ENCODE results near the gene DEPDC5. TPM values are rescaled to one million over a fixed set of nuclear protein-coding genes. Genes with fewer than 3 reads are reported as not detected.
A peak's percentile ranks its signal among the peaks of the same experiment; 100 is the strongest.

The DEPDC5 gene
- total RNA-seq, 1 donor from 2014 or later, result 37.1 TPM

- Histone ChIP-seq H4K20me1 (ENCODE audit: low read depth) (no peaks in the 10 kb centered on the region), H3K36me3 (no peaks in the 10 kb centered on the region), H3K9ac (no peak overlapping the region), H3K27me3 (no peaks in the 10 kb centered on the region), H3K79me2 (ENCODE audit: low read depth) (no peaks in the 10 kb centered on the region), H3K4me2 (peak overlapping the region; percentile 20), H3K9me3 (ENCODE audit: low read depth) (no peaks in the 10 kb centered on the region), H3K4me1 (peaks cover 18% of the 10 kb centered on the region), H3F3A (ENCODE audit: low read depth) (peaks cover 12% of the 10 kb centered on the region), H2AFZ (replicated peaks) (peak overlapping the region; percentile 77), H3K27ac (no peak overlapping the region), H3K4me3 (no peak overlapping the region)
- Mint-ChIP-seq H3K36me3 (no peaks in the 10 kb centered on the region), H3K27ac (peak overlapping the region; percentile 70), H3K9me3 (no peaks in the 10 kb centered on the region), H3K27me3 (ENCODE audit: insufficient read depth, low read depth) (peaks cover 8% of the 10 kb centered on the region), H3K4me1 (peaks cover 8% of the 10 kb centered on the region), H3K4me3 (peak overlapping the region; percentile 48)
- DNase-seq (ENCODE audit: low spot score), result peak; percentile 42
- TF ChIP-seq EZH2phosphoT487 (IDR thresholded peaks at IDR 0.05) (no peak), EZH2 (IDR thresholded peaks at IDR 0.05) (no peak), CTCF (IDR thresholded peaks at IDR 0.05) (no peak)
Measured at GRCh38 chr22:31935961-31936635, 182.3 kb downstream of the DEPDC5 start.

GRCh38 chr22:31937341-31937740, 183.5 kb downstream of the DEPDC5 start:
- no peak overlapping the region for H3K27ac ChIP-seq
- H3F3A ChIP-seq (ENCODE audit: low read depth), result peaks cover 12% of the 10 kb centered on the region
- no peak overlapping the region for H2AFZ ChIP-seq (replicated peaks)
- Mint-ChIP-seq H3K4me3 (no peak overlapping the region), H3K27me3 (ENCODE audit: insufficient read depth, low read depth) (peaks cover 6% of the 10 kb centered on the region), H3K9me3 (no peaks in the 10 kb centered on the region), H3K36me3 (no peaks in the 10 kb centered on the region), H3K27ac (no peak overlapping the region), H3K4me1 (peaks cover 8% of the 10 kb centered on the region)
- H3K4me3 ChIP-seq, result no peak overlapping the region
- H3K4me2 ChIP-seq, result no peak overlapping the region
- H3K4me1 ChIP-seq, result peaks cover 18% of the 10 kb centered on the region
- H3K9me3 ChIP-seq (ENCODE audit: low read depth), result no peaks in the 10 kb centered on the region
- DNase-seq (ENCODE audit: low spot score), result no peak
- no peak overlapping the region for H3K9ac ChIP-seq
- H3K36me3 ChIP-seq, result no peaks in the 10 kb centered on the region
- no peak for TF ChIP-seq EZH2 (IDR thresholded peaks at IDR 0.05)
- TF ChIP-seq EZH2phosphoT487 (IDR thresholded peaks at IDR 0.05), result no peak
- no peak for TF ChIP-seq CTCF (IDR thresholded peaks at IDR 0.05)
- no peaks in the 10 kb centered on the region for H3K79me2 ChIP-seq (ENCODE audit: low read depth)
- H4K20me1 ChIP-seq (ENCODE audit: low read depth), result no peaks in the 10 kb centered on the region
- H3K27me3 ChIP-seq, result no peaks in the 10 kb centered on the region

- H3K4me1 ChIP-seq, result peaks cover 18% of the 10 kb centered on the region
- no peak overlapping the region for H3K27ac Mint-ChIP-seq
- no peaks in the 10 kb centered on the region for H4K20me1 ChIP-seq (ENCODE audit: low read depth)
- peaks cover 11% of the 10 kb centered on the region for H3K4me1 Mint-ChIP-seq
- no peaks in the 10 kb centered on the region for H3K27me3 ChIP-seq
- no peak overlapping the region for H3K4me3 ChIP-seq
- H3K9me3 Mint-ChIP-seq, result no peaks in the 10 kb centered on the region
- H3K79me2 ChIP-seq (ENCODE audit: low read depth), result no peaks in the 10 kb centered on the region
- no peaks in the 10 kb centered on the region for H3K36me3 ChIP-seq
- TF ChIP-seq CTCF (IDR thresholded peaks at IDR 0.05), result no peak
- TF ChIP-seq EZH2 (IDR thresholded peaks at IDR 0.05), result no peak
- TF ChIP-seq EZH2phosphoT487 (IDR thresholded peaks at IDR 0.05), result no peak
- no peaks in the 10 kb centered on the region for H3K36me3 Mint-ChIP-seq
- no peak for DNase-seq (ENCODE audit: low spot score)
- peaks cover 5% of the 10 kb centered on the region for H3K27me3 Mint-ChIP-seq (ENCODE audit: insufficient read depth, low read depth)
- no peak overlapping the region for H3K4me3 Mint-ChIP-seq
- H3K27ac ChIP-seq, result no peak overlapping the region
- H2AFZ ChIP-seq (replicated peaks), result peak overlapping the region; percentile 89
- no peak overlapping the region for H3K9ac ChIP-seq
- H3F3A ChIP-seq (ENCODE audit: low read depth), result peaks cover 12% of the 10 kb centered on the region
- no peak overlapping the region for H3K4me2 ChIP-seq
- no peaks in the 10 kb centered on the region for H3K9me3 ChIP-seq (ENCODE audit: low read depth)
Measured at GRCh38 chr22:31938296-31938695, 184.5 kb downstream of the DEPDC5 start.

Measured in neural progenitor cell (in vitro differentiated cells).